ENCODE data around the gene DNAAF1. TPM values are rescaled to one million over a fixed set of nuclear protein-coding genes. Genes with fewer than 3 reads are reported as not detected.

DNAAF1 gene
- polyA plus RNA-seq, 2 of the 4 experiments (the other 2 are of a cell fraction) = 0.13 to 0.14 TPM

DNA sequence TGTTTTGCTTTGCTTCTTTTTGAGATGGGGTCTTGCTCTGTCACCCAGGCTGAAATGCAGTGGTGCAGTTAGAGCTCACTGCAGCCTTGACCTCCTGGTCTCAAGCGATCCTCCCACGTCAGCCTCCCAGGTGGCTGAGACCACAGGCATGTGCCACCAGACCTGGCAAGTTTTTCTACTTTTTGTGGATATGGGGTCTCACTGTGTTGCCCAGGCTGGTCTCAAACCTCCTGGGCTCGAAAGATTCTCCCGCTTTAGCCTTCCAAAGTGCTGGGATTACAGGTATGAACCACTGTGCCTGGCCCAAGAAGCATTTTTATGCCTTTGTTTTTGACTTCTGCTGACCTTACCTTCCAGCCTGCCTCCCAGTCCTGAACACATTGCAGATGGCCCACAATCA lies 10.1 kb downstream of the DNAAF1 start:
- Histone ChIP-seq H3K4me3 (no peak overlapping the region), H3K4me1 (no peaks in the 10 kb centered on the region), H3K4me2 (no peak overlapping the region), H3K9me3 (no peaks in the 10 kb centered on the region), H3K27ac (no peak overlapping the region)
- WGBS (ENCODE audit: missing lambda C conversion rate) = 67% methylated on average over 4 of the region's 4 CpGs
- FAIRE-seq = no peak
- CTCF ChIA-PET = interaction anchor here (0.6 to 2.7 kb wide), 3 partner anchors 21 to 32 kb away, joined by 3 to 11 read pairs (median 4); partner anchors contain the start of gene TAF1C
- POLR2A ChIA-PET = no interaction called here
- no peak for ATAC-seq
- DNase-seq (ENCODE audit: low read depth in 1 of 2, low spot score in 1 of 2) = no peak
- no peak for TF ChIP-seq RARB (CRISPR knock-in tag; IDR thresholded peaks at IDR 0.05)
- TF ChIP-seq ZSCAN20 (CRISPR knock-in tag; IDR thresholded peaks at IDR 0.05) = no peak
- TF ChIP-seq HOXA7 (CRISPR knock-in tag; IDR thresholded peaks at IDR 0.05) = no peak
- TF ChIP-seq, protein P1, sequence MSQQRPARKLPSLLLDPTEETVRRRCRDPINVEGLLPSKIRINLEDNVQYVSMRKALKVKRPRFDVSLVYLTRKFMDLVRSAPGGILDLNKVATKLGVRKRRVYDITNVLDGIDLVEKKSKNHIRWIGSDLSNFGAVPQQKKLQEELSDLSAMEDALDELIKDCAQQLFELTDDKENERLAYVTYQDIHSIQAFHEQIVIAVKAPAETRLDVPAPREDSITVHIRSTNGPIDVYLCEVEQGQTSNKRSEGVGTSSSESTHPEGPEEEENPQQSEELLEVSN (IDR thresholded peaks at IDR 0.05; ENCODE audit: borderline replicate concordance, low read depth) = no peak
- no peak for TF ChIP-seq MAFK (IDR thresholded peaks at IDR 0.05; ENCODE audit: partially characterized antibody)
- no peak for TF ChIP-seq POLR2AphosphoS2 (conservative IDR thresholded peaks at IDR 0.05; ENCODE audit: low read length)
- no peak for TF ChIP-seq ZFP36 (IDR thresholded peaks at IDR 0.05; ENCODE audit: borderline replicate concordance, partially characterized antibody)
- no peak for TF ChIP-seq GATA3 (IDR thresholded peaks at IDR 0.05; ENCODE audit: borderline replicate concordance)
- TF ChIP-seq JUN (IDR thresholded peaks at IDR 0.05) = no peak
- no peak for TF ChIP-seq KDM5A (IDR thresholded peaks at IDR 0.05)
- TF ChIP-seq FOSB (CRISPR knock-in tag; IDR thresholded peaks at IDR 0.05) = no peak
- TF ChIP-seq PHF8 (IDR thresholded peaks at IDR 0.05; ENCODE audit: borderline replicate concordance, low read depth) = no peak
- TF ChIP-seq NFE2L2 (conservative IDR thresholded peaks at IDR 0.05; ENCODE audit: low read length) = no peak
- no peak for TF ChIP-seq SMC3 (IDR thresholded peaks at IDR 0.05)
- TF ChIP-seq ZNF302 (CRISPR knock-in tag; IDR thresholded peaks at IDR 0.05) = no peak
- TF ChIP-seq RAD21 (conservative IDR thresholded peaks at IDR 0.05 in 1 of 2, IDR thresholded peaks at IDR 0.05 in 1 of 2) = no peak

DNA sequence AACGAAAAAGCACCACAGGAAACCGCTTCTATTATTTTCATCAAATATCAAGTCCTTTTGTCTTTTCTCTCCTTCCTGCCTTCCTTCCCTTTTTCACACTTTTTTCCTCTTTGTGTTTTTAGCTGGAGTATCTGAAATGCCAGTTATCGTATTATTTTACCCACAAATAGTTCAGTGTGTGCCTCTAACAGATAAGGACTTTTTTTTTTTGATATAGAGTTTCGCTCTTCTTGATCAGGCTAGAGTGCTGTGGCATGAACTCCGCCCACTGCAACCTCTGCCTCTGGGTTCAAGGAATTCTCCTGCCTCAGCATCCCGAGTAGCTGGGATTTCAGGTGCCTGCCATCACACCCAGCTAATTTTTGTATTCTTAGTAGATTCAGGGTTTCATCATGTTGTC lies 10.7 kb downstream of the DNAAF1 start:
- ChIA-PET CTCF (interaction anchor here (0.6 to 2.7 kb wide), 5 partner anchors 20 to 71 kb away, joined by 3 to 11 read pairs (median 4); partner anchors contain the start of gene TAF1C), POLR2A (interaction anchor here (1.2 kb wide), 1 partner anchor 31 kb away, joined by 5 read pairs; the partner anchor contains the start of gene TAF1C)
- DNase-seq (ENCODE audit: low read depth in 1 of 2, low spot score in 1 of 2) (no peak), FAIRE-seq (no peak), ATAC-seq (no peak)
- no peak overlapping the region for H3K27ac ChIP-seq
- TF ChIP-seq JUNB (IDR thresholded peaks at IDR 0.05) (no peak), POLR2AphosphoS2 (conservative IDR thresholded peaks at IDR 0.05; ENCODE audit: low read length) (no peak), CEBPB (IDR thresholded peaks at IDR 0.05) (no peak), HOXB5 (CRISPR knock-in tag; IDR thresholded peaks at IDR 0.05) (no peak), HEYL (CRISPR knock-in tag; IDR thresholded peaks at IDR 0.05) (no peak), EP300 (IDR thresholded peaks at IDR 0.05) (no peak), ZNF302 (CRISPR knock-in tag; IDR thresholded peaks at IDR 0.05) (no peak), CHD2 (IDR thresholded peaks at IDR 0.05; ENCODE audit: low read length, partially characterized antibody) (no peak), KDM1A (IDR thresholded peaks at IDR 0.05; ENCODE audit: low read depth) (no peak), RCOR1 (IDR thresholded peaks at IDR 0.05; ENCODE audit: low read depth, low read length) (no peak), EHMT2 (IDR thresholded peaks at IDR 0.05; ENCODE audit: low read depth) (no peak)
- no peaks in the 10 kb centered on the region for H3K4me1 ChIP-seq
- H3K4me3 ChIP-seq = no peak overlapping the region
- H3K4me2 ChIP-seq = no peak overlapping the region
- H3K9me3 ChIP-seq = no peaks in the 10 kb centered on the region
- 75% methylated on average over 6 of the region's 6 CpGs for WGBS (ENCODE audit: missing lambda C conversion rate)

DNA sequence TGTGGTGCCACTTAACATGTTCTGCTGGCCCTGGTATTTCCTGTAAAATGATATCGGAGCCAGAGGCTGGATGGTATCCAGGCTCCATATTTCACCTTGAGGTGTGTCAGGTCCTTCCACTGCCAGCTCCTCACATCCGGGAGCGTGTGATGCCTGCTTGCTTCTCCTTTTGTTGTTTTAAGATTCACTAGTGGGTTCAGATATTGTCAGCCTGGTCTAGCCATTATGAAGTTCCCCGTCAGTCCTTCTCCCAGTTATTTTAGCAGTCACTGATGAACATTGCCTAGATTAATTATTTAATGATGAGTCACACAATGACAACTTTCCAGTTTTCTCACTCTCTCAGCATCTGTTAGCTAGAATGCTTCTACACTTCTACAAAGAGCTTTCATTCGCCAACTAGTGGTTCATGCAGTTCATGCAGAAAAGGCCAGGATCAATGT lies 11.3 kb downstream of the DNAAF1 start:
- 35% methylated on average over 5 of the region's 5 CpGs for WGBS (ENCODE audit: missing lambda C conversion rate)
- Histone ChIP-seq H3K9me3 (no peaks in the 10 kb centered on the region), H3K27ac (no peak overlapping the region), H3K4me2 (no peak overlapping the region), H3K4me1 (no peaks in the 10 kb centered on the region), H3K4me3 (no peak overlapping the region)
- ATAC-seq (peak in 1 of 2 experiments; percentile 65; a peak in 2 of 6 replicates), FAIRE-seq (no peak), DNase-seq (ENCODE audit: low read depth in 1 of 2, low spot score in 1 of 2) (no peak)
- ChIA-PET POLR2A (interaction anchor here (0.7 to 1.2 kb wide), 2 partner anchors 31 to 75 kb away, joined by 3 to 5 read pairs; partner anchors contain the start of gene TAF1C), CTCF (interaction anchor here (0.9 to 2.7 kb wide), 6 partner anchors 9 to 72 kb away, joined by 3 to 11 read pairs (median 4); partner anchors contain the start of gene TAF1C)
- no peak for TF ChIP-seq EHMT2 (IDR thresholded peaks at IDR 0.05; ENCODE audit: low read depth)
- TF ChIP-seq FOSL2 (IDR thresholded peaks at IDR 0.05) = no peak
- TF ChIP-seq FOSL2 (CRISPR knock-in tag; IDR thresholded peaks at IDR 0.05) = peak; percentile 61

Data from A549 (cell line).